GM12873 (cell line): Measurements from ENCODE around the gene C1QTNF6.

Experiments
- TF ChIP-seq, protein P1 (sequence below): IDR thresholded peaks from 2 replicates; pipeline ENCODE4 v1.5.1; 2012; ENCODE audit warnings: low read depth, mild to moderate bottlenecking, moderate library complexity, low read length, control low read depth; ENCODE audit not compliant: insufficient read depth; ENCODE audit errors: missing control alignments

Gene C1QTNF6

DNA sequence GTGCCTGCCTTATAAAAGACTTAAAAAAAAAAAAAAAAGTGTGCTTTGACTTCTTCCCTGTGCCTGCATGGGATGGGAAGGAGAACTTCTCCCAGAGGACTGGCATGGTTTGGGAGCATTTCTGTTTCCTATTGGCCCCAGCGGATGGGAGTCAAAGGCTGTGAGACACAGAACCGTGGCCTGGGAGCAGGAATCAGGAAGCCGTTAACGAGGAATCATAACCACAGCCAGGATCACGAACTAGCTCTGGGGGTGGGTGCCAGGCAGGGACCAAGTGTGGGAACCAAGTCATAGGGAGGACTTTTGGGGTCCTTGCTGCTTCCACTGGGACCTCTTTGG lies 526 bp downstream of the C1QTNF6 start:
- TF ChIP-seq, protein P1, sequence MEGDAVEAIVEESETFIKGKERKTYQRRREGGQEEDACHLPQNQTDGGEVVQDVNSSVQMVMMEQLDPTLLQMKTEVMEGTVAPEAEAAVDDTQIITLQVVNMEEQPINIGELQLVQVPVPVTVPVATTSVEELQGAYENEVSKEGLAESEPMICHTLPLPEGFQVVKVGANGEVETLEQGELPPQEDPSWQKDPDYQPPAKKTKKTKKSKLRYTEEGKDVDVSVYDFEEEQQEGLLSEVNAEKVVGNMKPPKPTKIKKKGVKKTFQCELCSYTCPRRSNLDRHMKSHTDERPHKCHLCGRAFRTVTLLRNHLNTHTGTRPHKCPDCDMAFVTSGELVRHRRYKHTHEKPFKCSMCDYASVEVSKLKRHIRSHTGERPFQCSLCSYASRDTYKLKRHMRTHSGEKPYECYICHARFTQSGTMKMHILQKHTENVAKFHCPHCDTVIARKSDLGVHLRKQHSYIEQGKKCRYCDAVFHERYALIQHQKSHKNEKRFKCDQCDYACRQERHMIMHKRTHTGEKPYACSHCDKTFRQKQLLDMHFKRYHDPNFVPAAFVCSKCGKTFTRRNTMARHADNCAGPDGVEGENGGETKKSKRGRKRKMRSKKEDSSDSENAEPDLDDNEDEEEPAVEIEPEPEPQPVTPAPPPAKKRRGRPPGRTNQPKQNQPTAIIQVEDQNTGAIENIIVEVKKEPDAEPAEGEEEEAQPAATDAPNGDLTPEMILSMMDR = no peak

DNA sequence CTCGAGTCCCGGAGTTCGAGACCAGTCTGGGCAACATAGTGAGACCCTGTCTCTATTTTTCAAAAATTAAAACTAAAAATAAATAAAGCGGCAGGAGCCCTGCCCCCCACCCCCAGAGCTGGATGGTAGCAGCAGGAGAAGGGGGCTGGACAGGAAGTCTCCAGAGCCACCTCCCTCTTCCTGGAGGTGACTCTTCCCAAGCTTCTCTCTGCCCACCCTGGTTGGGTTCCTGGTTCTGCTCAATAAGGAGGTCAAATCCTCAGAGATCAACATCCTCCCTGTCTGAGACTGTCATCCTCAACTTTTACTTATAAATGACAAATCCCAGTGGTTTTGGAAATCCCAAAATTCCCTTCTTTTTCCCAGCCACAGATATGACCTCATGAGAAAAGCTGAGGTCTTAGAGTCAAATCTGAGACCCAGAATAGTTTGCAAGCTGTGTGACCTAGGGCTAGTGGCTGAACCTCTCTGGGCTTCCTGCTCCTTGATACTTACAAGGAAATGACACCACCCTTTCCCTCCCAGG lies 987 bp downstream of the C1QTNF6 start:
- TF ChIP-seq, protein P1 = no peak

DNA sequence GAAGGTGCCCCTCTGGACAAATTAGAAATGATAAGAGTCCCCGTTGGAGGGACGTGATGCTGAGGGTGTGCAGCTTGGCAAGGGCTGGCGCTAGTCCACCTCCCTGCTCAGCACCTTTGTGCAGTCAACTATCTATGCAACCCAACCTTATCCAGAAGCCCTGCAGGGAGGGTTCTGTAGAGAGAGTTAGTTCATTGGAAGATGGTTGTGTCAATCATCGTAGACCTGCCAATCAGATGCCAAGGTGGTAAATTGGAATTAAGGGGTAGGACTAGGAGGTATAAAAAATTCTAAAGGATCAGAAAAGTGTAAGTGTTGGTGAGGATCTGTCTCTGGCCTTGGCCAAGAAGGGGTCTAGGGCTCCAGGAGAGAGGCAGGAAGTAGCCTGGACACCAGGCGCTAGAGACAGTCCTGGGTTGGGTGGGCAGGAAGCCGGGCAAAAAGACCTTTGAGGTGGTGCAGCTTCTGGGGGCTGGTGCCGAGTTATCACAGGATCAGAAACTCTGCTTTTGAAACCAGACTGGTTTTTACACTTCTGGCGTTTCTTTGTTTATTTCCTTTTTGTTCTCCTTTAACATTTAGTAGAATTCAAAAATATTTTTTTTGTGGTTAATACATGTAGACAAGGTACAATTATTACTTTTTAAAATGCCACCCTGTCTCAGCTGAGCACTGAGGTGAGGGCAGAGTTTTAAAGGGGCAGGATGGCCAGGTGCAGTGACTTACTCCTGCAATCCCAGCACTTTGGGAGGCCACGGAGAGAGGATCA lies 1.6 kb downstream of the C1QTNF6 start:
- TF ChIP-seq, protein P1 = no peak

DNA sequence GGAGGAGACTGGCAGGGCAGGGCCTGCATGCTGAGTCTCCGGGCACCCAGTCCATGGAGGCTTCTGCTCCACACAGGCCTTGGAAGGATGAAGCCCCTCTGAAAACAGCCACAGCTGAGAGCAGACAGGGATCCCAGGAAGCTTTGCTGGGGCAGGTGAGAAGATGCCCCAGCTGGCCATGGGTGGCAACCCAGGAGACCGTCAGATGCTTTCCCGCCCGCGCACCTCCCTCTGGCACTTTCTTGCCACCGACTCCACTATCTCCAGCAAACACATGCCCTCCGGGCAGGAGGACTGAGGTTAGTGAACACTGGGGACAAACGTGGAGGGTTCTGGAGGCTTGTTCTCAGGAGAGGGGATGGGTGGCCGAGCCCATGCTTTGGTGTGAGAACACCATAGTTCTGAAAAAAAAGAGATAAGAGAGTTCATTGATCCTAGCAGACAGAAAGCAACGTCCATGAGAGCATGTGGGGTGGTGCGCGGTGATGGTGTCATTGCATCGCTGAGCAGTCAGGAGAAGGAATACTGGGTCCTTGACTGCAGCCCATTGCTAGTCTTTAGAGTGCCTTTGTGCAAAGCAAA lies 2.3 kb downstream of the C1QTNF6 start:
- TF ChIP-seq, protein P1 = no peak

DNA sequence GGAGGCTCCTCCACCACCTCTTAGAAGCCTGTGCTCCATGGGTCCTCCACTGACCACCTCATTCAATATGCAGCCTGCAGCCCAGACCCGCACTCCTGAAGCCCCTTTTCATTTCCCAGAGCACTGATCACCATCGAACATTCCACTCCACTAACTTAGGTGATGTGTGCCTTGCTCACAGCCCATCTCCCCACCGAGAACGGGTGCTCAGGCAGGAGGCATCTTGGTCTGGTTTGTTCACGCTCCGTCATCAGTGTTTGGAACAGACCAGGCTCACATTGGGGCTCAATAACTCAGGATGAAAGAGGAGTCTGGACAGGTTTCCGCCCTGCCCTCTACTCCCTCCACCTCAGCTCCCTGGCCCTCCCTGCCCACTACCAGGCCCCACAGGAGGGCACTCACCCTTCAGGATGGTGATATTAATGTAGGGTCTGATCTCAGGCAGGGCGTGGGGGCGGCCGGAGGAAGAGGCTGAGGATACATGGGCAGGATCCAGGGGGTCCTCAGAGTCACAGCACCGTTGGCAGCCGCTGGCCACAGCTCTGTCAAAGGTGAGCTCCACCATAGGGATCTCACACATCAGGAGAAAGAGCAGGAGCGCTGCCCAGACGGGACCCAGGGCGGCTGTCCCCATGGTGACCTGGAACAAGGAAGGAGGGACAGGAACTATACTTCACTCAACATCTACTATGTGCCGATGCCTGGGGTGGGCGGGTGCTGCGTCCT lies 3.1 kb downstream of the C1QTNF6 start:
- TF ChIP-seq, protein P1 = no peak

DNA sequence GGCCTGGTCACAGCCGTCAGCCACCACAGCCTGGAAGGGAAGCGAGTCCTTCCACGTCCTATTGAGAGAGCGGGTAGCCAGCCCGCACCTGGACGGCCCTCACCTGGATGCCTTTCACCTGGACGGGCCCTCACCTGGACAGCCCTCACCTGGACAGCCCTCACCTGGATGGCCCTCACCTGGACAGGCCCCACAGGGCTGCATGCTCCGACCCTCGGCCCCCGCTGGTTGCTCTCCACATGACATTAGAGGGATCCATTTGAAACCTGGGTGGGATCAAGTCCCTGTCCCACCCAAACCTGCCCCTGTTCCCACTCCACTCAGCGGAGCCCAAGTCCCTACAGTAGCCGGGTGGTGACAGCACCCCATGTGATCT lies 3.7 kb downstream of the C1QTNF6 start:
- TF ChIP-seq, protein P1 = no peak

DNA sequence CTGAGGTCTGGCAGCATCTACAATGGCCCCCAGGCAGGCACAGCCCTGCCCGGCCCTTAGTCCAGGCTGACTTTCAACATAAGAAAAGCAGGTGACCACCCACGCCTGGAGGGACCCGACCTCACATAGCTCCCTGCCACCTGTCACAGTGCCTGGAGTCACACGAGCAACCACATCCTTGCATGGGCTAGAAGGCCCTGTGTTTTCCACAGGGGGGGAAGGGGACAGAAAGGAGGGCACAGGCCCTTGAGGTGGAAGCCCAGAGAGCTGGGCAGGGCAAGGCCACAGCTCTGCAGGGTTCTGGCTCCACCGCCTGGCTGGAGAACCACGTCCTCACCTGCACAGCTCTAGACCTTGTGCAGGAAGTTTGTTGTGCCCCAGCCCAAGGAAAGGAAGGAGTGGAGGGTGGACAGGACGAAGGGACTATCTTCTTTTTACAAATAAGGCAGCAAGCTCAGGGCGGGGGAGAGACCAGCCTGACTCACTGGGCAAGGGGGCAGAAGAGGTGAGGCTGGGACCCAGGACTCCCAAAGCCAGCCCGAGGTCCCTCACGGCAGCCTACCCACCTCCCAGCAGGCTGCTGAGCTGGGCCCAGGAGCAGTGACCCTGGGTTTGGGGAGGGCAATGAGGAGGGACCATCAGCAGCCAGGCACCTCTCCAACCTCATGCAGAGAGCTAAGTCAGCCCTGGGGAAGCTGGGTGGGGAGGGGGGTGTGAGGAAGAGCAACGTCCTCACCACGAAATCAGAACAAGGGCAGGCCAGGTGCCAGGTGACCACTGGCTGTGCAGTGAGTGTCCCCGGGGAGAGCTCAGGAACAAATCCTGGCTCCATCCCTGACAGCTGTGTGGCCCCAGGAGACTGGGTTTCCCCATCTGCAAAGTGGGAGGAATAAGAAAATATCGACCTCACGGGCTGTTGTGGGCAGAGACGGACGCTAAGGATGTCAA lies 4.3 kb downstream of the C1QTNF6 start:
- TF ChIP-seq, protein P1 = no peak
